GM21360 (cell line): ENCODE data around the gene OR6P1.

Experiments
- ATAC-seq: cut with Tn5 transposase; IDR thresholded peaks from one replicate; pipeline ENCODE4 v1.9.1; 2021; ENCODE audit warnings: mild to moderate bottlenecking, moderate library complexity; ENCODE audit not compliant: unreplicated experiment

The OR6P1 gene

DNA sequence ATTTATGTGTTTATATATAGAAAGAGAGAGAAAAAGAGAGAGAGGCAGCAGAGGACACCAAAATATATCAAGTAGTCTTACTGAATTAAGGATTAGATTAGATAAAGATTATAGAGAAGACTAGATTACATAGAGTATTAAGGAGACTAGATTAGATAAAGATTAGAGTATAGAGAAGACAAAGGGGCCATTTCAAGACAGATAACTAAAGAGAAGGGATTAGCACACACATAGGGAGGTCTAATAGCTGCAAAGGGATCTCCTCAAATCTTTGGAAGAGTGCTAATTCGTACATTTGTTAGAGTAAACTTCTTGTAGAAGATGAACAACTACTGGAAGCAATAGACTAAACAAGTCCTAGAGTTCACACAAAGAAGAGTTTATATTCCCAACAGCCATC, 50.4 kb downstream of the OR6P1 start:
- no peak for ATAC-seq

DNA sequence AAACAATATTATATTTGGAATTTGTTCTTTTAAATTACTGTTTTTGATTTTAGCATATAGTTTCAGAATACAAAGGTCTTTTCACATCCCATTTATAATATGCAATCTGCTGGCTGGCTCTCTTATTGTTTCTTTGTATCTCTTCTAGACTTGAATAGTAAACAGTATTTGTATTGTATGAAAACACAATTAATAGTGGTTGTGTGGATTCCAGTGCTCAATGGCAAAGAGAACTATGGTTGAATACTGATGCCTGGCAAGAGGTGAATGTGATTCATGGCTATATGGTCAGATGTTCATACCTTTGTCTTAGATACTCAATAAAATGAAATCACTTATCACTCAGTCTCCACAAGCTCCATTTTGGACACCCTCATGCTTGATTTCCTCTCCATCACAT, 53.4 kb downstream of the OR6P1 start:
- ATAC-seq: no peak
